Activated CD4-positive, CD25-positive, alpha-beta regulatory T cell (primary cell): ENCODE measurements around the gene MEGF9.
"Not testable (repeated sequence)": the region's sequence is repeated elsewhere in the genome, so short reads cannot be mapped to it uniquely, and the experiment has no call there.

Source experiments
- DNase-seq, 4 experiments: peaks; one replicate each; lab custom pipeline; 2025; lab: John Stamatoyannopoulos, UW

MEGF9 gene

DNA sequence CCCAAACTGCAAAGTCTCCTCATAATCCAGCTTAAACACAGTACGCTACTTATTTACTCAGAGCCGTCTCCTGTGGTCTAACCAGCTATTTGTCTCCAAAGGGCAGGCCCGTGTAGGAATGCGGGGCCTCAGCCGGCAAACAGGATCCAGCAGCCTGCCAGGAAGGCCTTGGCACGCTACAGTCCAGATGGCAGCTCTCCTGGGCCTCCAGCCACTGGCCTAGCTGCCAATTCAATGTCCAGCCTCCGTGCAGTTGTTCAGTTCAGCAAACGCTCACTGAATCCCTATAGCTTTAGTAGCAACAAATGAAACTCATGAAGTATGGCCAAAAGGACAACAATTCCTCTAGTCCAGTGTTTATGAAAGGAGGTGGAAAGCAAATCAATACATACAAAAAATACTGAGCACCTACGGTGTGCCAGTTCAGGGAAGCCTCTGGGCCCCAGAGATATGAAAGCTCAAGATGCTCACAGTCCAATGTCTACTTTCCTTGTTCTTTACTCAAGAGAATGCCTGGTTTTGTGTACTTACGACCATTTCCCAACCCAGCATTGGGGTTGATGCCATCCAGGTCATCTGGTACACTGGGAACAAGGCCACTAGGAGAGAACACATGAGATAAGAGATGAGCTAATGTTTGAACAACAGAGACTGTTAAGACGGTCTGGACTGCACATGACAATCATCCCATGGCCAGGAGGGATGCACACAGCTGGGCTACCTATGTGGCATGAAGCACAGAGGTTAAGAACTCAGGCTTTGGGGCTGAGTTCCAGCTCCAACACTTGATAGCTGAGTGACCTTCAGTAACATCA is 142.6 kb downstream of the MEGF9 start:
- DNase-seq, result no peak

DNA sequence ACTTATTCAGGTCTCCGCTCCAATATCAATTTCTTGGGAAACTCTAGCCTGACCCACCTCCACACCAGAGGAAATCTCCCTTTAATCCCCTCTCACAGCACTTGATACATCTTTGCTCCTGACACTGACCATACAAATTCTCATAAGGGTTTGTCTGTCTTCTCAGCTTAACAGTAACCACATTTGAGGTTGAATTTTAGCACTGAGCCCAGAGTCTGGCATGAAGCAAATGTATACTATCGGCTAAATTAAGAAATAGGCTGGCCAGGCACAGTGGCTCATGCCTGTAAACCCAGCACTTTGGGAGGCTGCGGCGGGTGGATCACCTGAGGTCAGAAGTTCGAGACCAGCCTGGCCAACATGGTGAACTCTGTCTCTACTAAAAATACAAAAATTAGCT is 144.0 kb downstream of the MEGF9 start:
- no peak for DNase-seq

DNA sequence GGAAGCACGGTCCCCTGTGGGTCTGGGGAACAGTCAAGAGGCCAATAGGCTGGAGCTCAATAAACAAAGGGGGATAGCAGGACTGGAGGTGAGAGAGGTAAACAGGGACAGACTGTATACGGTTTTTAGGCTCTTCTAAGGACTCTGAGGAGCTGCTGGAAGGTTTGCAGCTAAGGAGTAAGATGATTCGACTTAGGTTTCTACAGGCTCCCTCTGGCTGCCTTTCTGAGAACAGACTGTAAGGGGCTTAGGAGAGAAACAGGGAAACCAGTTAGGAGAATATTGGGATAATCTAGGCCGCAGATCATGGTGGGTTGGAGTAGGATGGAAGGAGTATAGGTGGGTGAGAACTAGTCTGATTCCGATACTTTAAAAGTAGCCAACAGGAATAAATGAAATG is 144.7 kb downstream of the MEGF9 start:
- no peak for DNase-seq

DNA sequence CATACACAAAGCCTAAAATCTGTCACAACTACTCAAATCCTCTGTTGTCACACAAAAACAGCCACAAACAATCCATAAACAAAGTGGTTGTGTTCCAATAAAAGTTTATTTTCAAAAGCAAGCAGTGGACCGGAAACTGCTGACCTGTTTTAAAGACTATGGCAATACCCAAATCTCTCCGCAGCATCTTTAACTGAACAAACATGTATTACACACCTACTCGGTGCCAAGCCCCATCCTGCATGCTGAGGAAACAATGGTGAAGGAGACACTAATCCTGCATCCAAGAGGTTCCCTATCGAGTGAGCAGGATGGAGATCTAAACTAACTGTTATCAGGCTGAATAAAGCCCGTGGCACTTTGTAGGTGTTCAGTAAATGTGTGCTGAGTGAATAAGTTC is 145.5 kb downstream of the MEGF9 start:
- DNase-seq, result no peak

DNA sequence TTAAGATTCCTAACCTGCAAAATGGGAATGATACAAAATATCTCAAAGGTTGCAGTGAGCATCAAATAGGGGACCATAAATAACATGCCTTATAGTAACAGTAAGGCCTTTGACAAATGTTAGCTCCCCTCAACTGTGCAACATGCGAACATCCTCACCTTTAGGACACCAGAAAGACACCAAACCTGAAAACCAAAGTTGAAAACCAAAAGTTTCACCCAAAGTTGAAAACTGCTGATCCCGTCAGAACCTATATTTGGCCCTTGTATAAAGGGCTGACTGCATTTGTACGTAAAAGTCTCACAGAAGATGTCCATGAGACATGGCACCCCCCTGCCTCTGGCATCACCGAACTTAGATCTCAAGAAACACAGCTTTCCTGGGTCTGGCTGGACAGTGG is 146.4 kb downstream of the MEGF9 start:
- DNase-seq, result no peak

DNA sequence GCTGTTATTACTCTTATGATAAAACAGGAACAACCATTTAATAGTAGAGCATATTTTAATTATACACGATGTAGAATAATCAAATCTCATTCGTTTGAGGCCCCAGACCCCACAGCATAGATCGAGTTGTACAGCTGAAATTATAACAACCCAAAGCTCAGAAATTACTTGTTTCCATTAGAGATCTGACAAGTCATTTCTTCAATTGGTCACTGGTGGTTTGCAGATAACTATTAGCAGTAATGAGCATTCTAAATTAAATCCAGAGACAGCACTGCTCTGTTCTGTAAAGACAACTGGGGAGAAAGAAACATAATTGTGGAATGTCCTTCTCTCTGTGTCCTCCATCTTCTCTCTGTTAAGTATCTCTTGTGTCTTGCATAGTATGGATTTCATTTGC is 147.2 kb downstream of the MEGF9 start:
- no peak for DNase-seq

DNA sequence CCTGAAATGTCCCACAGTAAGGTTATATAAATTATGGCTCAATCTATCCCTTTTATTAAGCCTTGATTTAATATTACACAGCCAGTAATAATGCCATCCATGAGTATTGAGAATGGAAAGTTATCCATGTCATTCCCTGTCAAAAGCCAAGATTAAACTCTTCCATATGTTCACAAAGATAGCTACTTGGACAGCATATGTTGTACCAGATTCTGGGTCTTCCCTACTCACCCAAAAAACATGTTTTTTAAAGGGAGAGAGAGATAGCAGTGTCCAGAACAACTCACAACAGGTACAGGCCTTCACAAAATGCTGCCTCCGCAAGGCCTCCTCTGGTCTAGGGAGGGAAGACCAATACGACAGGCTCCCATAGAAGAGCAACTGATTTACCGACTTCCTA is 149.7 kb downstream of the MEGF9 start:
- DNase-seq, result no peak

DNA sequence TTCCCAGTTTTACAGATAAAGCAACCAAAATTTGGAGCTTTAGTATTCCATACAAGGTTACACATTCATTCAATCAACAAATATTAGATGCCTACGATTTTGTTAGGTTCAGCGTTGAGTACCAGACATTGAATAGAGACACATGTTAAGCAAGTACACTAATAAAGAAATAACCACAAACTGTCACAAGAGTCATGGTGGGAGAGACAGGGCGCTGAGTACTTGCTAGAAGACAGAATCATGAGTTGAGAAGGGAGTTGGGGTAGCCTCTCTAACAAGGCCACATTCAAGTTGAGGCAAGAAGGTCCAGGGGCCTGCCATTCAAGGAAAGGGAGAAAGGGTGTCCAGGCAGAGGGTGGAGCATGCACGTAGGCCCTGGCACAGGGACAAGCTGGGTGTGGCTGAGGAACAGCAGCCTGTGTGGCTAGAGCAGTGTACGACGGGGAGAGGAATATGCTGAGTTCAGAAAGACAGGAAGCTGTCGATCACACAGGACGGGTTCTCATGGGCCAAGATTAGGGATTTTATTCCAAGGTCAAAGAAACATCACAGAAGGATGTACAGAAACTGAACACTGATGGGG is 151.3 kb downstream of the MEGF9 start:
- DNase-seq, result no peak

DNA sequence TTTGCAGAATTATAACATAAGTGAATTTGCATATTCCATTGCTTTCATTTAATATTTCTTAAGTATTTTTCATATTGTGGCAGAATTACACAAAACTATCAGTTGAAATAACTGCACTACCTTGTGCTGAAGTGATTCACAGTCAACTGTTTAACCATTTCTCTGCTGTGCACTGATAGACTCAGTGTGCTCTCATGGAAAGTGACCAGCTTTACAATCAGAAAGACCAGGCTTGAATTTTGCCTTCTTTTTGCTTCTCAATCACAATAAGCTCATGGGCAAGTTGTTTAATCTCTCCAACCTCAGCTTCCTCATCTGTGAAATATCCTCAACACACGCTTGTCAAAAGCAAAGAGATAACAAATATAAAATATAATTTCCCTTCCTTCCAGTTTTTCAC is 152.6 kb downstream of the MEGF9 start:
- no peak for DNase-seq

DNA sequence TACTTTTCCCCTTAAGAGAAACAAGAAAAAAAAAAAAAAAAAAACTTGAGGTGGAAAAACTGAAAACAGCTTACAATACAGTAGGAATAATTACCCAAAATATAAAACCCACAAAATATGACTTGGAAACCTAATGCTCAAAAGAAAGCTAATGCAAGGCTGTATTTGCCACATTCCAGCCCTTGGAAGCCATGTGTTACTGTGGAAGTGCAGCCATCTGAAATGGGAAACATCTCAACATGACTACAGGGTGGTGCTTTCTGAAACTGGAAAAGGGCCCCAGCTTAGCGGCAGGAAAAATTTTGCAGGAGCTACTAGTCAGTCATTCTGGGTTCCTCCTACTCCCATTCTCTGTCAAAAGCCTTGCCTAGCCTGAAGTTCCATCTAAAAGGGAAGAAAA is 154.7 kb downstream of the MEGF9 start:
- no peak for DNase-seq

DNA sequence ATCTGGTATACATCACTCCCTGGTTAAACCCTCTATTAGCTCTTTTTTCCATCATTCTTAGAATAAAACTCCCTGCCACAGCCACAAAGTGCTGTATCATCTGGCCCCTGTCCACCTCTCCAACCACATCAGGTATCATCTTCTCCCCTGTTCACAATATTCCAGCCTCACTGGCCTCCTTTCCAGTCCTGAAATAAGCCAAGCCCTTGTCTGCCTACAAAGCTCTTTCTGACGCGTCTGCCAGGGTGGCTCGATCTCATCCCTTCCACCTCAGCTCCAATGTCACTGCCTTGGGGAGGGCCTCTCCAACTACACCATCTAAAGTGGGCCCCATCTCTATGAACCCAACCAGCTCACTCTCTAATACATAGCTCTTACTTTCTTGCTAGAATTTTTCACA is 155.8 kb downstream of the MEGF9 start:
- no peak for DNase-seq

DNA sequence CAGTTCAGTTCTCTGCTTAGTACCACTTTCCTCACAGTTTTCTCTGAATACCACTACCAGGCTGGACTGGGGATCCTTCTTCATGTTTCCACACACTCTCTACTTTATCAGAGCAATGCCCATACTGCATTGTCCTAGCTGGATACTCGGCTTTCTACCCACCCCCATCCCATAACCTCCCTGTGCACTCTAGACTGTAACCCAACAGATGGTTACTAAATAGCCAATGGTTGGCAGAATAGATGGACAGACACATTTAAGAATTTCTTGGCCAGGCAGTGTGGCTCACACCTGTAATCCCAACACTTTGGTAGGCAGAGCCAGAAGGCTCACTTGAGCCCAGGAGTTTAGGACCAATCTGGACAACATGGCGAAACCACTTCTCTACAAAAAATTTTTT is 157.1 kb downstream of the MEGF9 start:
- no peak for DNase-seq

DNA sequence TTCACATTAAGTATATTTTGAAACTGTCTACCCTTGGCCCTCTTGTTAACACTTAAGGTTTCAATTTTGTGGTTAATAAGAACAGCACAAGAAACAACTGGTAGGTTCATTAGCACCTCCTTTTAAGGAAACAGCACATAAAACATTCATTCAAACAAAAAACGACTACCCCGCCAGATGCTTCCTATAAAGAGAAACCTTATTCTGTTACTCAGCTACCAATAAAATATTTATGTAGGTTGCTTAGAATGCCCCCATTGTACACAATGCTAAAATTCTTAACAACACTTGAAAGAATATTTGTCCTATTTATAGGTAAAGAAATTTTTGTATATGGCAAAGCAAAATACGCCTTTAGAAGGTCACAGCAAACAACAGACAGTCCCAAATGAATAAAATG is 157.5 kb downstream of the MEGF9 start:
- DNase-seq, result no peak

DNA sequence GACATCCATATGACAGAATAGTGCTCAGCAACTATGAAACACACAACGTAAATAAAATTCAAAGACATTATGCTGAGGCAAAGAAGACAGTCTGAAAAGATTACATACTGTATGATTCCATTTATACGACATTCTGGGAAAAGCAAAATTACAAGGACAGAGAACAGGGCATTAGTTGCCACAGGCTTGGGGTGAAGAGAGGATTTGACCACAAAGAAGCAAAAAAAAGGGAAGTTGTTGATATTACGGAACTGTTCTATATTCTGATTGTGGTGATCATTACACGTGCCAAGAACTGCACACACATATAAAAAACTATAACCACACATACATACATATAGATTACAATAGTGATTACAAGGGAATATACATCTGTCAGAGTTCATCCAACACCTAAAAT is 158.4 kb downstream of the MEGF9 start:
- no peak for DNase-seq

DNA sequence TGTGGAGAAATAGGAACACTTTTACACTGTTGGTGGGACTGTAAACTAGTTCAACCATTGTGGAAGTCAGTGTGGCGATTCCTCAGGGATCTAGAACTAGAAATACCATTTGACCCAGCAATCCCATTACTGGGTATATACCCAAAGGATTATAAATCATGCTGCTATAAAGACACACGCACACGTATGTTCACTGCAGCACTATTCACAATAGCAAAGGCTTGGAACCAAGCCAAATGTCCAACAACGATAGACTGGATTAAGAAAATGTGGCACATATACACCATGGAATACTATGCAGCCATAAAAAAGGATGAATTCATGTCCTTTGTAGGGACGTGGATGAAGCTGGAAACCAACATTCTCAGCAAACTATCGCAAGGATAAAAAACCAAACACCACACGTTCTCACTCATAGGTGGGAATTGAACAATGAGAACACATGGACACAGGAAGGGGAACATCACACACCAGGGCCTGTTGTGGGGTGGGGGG is 162.0 kb downstream of the MEGF9 start:
- DNase-seq, result not testable (repeated sequence)
